Right cardiac atrium (tissue), 5 donors: ENCODE measurements around the gene CTNNA3. TPM values are rescaled to one million over a fixed set of nuclear protein-coding genes. Genes with fewer than 3 reads are reported as not detected.

ENCODE experiments used
- ATAC-seq, 2 donors: fragments of 200-7000 bp; cut with Tn5 transposase; one replicate each; pipeline versions ENCODE4 v1.8.0 to v1.9.1; 2020; ENCODE audit warnings: moderate library complexity in 2 of 2, mild to moderate bottlenecking in 1 of 2
- DNase-seq, 3 donors: peaks; one replicate each; pipeline ENCODE4 v3.0.0-alpha.2; 2020
- H3K27ac ChIP-seq: one replicate; pipeline ENCODE4 v1.5.1; 2013; ENCODE audit warnings: mild to moderate bottlenecking, low read length, control low read depth, moderate library complexity
- H3K27me3 ChIP-seq: one replicate; pipeline ENCODE4 v1.6.1; 2013; ENCODE audit not compliant: control insufficient read depth, insufficient read depth
- H3K4me1 ChIP-seq: one replicate; pipeline ENCODE4 v1.6.1; 2013; ENCODE audit warnings: low read length; ENCODE audit not compliant: control insufficient read depth, insufficient read depth
- H3K4me3 ChIP-seq: one replicate; pipeline ENCODE4 v1.5.1; 2013; ENCODE audit warnings: low read length, control low read depth
- H3K9me3 ChIP-seq: one replicate; pipeline ENCODE4 v1.6.1; 2013; ENCODE audit warnings: low read length; ENCODE audit not compliant: control insufficient read depth
- WGBS: extraction: QIAGEN DNeasy Blood & Tissue Kit; methylation state at CpG from one replicate; pipeline ENCODE4 v1.1.7; 2013; 5-methylcytosine and 5-hydroxymethylcytosine counted together
- intact Hi-C, 4 donors: fragments of 100-400 bp; cut with DNase I; formaldehyde crosslinking; loops; one replicate each; pipeline versions ENCODE4 v1.11.0 to v1.14.0; 2022 to 2023
- polyA plus RNA-seq: library from polyadenylated mRNA; stranded (reverse); fragments of 200-250 nt; gene quantifications from one replicate; pipeline ENCODE4 v1.2.3, GENCODE V29; 2013
- total RNA-seq, 4 donors: library from RNA; stranded (reverse); fragmentation: NEBNext Ultra II Directional; extraction: Animal tissue kit (Norgen Biotek cat#: 25700); gene quantifications; one replicate each; pipeline ENCODE4 v1.2.1, GENCODE V29; 2021
- donor health status: healthy with polysubstance abuse.
- donor health status: DM: no; HTN: yes; CAD: no.
- donor health status: DM: no; HTN: no; CAD: no.
- donor health status: DM: no; HTN: yes; CAD: no; lungs with severe emphysema.
- donor health status: DM: yes; HTN: yes; CAD: no.

CTNNA3 gene
- total and polyA plus RNA-seq, 5 donors: 4.5 to 81.7 (median 67.7) TPM

DNA sequence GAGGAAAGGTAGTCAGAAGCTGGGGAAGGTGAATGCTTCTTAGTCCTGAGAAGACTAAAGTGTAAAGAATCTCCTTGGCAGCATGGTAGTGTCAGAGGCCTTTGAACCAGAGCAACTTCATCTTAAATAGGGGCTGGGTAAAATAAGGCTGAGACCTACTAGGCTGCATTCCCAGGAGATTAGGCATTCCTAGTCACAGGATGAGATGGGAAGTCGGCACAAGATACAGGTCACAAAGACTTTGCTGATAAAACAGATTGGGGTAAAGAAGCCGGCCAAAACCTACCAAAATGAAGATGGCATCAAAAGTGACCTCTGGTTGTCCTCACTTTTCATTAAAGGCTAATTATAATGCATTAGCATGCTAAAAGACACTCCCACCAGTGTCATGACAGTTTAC is 418.6 kb downstream of the CTNNA3 start:
- no peaks in the 10 kb centered on the region for H3K4me1 ChIP-seq
- H3K4me3 ChIP-seq: no peak overlapping the region
- H3K27ac ChIP-seq: no peak overlapping the region
- ATAC-seq (no peak), DNase-seq (no peak)
- no peaks in the 10 kb centered on the region for H3K27me3 ChIP-seq
- WGBS: 67% methylated on average over 2 of the region's 2 CpGs
- intact Hi-C loops: no loop called here
- no peaks in the 10 kb centered on the region for H3K9me3 ChIP-seq

DNA sequence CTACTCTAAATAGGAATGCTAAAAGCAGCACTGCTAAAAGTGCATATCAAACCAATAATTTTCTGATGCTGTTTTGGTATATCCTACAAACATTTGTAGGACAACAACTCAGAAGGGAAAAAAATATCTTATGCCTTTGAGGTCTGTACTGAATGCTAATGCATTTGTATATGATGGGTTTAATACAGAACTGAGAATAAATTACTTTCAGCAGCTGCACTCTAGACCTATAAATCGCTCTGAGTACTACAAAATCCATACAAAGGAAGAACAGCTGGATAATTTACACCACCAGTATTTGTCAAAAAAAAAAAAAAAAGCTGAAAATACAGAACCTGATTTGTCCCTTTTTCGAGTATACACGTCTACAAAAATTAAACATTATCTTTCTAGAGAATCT is 426.2 kb downstream of the CTNNA3 start:
- 75% methylated on average over 3 of the region's 3 CpGs for WGBS
- no peak overlapping the region for H3K27ac ChIP-seq
- H3K9me3 ChIP-seq: no peaks in the 10 kb centered on the region
- DNase-seq (no peak), ATAC-seq (no peak)
- H3K27me3 ChIP-seq: no peaks in the 10 kb centered on the region
- intact Hi-C loops: no loop called here
- H3K4me1 ChIP-seq: no peaks in the 10 kb centered on the region
- H3K4me3 ChIP-seq: no peak overlapping the region

DNA sequence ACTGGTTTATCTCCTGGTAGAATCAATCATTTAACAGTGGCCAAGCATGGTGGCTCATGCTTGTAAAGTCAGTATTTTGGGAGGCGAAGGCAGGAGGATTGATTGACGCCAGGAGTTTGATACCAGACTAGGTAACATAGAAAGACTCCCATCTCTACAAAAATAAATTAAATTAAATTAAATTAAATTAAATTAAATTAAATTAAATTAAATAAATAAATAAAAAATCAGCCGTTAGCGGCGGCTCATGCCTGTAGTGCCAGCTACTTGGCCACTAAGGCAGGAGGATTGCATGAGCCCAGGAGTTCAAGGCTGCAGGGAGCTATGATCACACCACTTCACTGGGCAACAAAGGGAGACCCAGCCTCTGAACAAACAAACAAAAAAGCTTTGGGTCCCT is 427.8 kb downstream of the CTNNA3 start:
- H3K9me3 ChIP-seq: no peaks in the 10 kb centered on the region
- intact Hi-C loops: no loop called here
- no peak overlapping the region for H3K4me3 ChIP-seq
- DNase-seq (no peak), ATAC-seq (no peak)
- no peak overlapping the region for H3K27ac ChIP-seq
- H3K4me1 ChIP-seq: no peaks in the 10 kb centered on the region
- no peaks in the 10 kb centered on the region for H3K27me3 ChIP-seq
- 95% methylated on average over 5 of the region's 5 CpGs for WGBS

DNA sequence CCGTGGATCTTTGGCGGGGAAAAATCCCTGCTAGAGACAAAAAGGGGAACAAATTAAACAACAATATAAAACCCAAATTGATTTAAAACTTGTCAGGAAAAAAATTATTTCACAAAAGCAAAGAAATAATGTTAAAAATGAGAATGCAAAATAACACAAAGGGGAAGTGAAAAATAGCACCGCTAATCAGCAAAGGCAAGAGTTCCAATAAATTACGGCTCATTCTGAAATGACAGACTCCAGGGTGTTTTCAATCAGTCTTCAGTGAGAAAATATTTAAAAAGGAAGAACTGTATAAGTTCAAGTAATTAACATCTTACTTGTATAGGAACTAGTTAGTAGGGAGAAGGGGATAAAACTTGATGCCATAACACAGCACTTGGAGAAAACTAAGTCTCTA is 433.3 kb downstream of the CTNNA3 start:
- Histone ChIP-seq H3K4me3 (peak overlapping the region; percentile 28), H3K9me3 (no peaks in the 10 kb centered on the region), H3K4me1 (no peaks in the 10 kb centered on the region), H3K27ac (no peak overlapping the region), H3K27me3 (no peaks in the 10 kb centered on the region)
- DNase-seq (no peak), ATAC-seq (no peak)
- WGBS: 56% methylated on average over 4 of the region's 4 CpGs
- intact Hi-C loops: no loop called here

DNA sequence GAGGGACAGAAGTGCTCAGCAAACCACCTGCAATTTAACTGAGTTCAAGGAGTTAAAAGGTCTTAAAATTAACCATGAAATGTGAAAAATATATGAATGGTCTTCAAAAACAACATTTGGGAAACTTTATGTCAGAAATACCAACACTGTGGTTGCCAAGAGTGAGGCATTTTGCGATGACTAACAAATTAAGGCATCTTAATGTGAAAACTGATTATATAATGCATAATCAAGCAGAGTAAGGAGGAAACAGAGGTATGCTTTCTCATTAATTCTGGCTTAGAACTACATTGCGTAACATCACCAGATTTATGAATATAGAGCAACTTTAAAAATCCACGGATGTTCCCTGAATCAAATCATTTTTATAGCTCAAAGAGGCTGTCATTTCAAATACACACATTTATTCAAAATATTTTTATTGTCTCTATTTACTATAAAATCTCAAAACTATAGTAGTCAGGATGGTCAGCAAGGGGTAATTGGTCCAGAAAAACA is 434.6 kb downstream of the CTNNA3 start:
- H3K4me3 ChIP-seq: no peak overlapping the region
- H3K27me3 ChIP-seq: no peaks in the 10 kb centered on the region
- WGBS: 89% methylated on average over 3 of the region's 3 CpGs
- intact Hi-C loops: no loop called here
- no peaks in the 10 kb centered on the region for H3K9me3 ChIP-seq
- DNase-seq: no peak
- no peak overlapping the region for H3K27ac ChIP-seq
- H3K4me1 ChIP-seq: no peaks in the 10 kb centered on the region
- ATAC-seq: no peak

DNA sequence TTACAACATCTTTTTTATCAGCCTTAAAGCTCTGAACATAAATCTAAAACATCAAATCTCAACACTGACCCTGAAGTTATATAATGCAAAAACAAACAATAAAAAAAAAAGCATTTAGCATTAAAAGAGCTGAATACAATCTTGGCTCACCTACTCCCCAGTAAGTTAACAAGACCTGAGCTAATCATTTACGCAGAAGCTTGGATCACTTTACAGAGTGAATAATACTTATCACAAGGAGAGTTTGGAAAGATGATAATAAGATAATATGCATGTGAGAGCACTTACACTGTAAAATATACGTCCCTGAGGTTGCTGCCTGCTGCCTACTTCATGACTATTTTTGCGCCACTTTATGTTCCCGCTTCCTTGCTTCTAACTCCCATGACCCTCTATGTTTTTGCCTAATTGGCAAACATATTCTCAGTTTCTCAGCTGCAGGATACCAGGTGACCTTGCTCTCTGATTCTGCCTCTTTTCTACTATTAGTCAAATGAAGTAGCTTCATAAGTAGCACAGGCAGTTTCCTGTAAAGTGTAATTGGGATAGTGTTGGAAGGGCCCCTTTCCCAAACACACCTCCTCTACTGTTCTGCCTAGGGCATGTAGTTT is 436.6 kb downstream of the CTNNA3 start:
- 91% methylated on average over 4 of the region's 4 CpGs for WGBS
- intact Hi-C loops: no loop called here
- Histone ChIP-seq H3K4me3 (no peak overlapping the region), H3K27me3 (no peaks in the 10 kb centered on the region), H3K27ac (no peak overlapping the region), H3K4me1 (no peaks in the 10 kb centered on the region), H3K9me3 (no peaks in the 10 kb centered on the region)
- no peak for ATAC-seq
- DNase-seq: no peak

DNA sequence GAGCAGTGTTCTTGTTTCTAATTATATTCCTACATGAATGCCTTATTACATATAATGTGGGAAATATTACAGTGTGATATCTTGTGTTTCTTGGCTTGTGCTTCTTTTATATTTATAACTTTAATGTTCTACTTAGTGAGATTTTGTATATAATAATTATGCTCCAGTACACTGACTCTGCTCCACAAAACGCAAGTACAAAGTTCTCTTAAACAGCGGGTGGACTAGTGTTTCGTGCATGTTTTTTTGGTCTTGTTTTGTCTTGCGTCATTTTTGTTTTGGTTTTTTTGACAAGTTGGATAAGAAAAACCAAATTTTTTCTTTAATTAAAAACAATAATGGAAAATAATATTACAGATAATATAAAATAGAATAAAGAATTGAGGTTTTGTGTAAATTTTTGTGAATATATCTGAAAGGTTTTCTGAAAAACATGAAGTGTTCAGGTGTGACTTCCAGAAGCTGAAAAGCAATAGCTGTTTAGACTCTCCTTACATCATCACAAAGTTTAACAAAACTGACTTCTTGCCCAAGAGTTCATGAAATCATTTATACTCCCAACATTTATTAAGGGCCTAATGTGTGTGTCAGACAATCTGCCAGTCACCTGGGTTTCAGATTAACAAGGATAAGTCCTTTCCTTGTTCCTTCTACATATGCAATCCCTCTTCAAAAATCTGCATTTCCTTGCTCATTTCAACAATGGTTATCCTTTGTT is 438.4 kb downstream of the CTNNA3 start:
- no peaks in the 10 kb centered on the region for H3K4me1 ChIP-seq
- no peak for DNase-seq
- no peak overlapping the region for H3K27ac ChIP-seq
- H3K4me3 ChIP-seq: no peak overlapping the region
- no peak for ATAC-seq
- intact Hi-C loops: no loop called here
- 63% methylated on average over 4 of the region's 4 CpGs for WGBS
- no peaks in the 10 kb centered on the region for H3K9me3 ChIP-seq
- H3K27me3 ChIP-seq: no peaks in the 10 kb centered on the region

DNA sequence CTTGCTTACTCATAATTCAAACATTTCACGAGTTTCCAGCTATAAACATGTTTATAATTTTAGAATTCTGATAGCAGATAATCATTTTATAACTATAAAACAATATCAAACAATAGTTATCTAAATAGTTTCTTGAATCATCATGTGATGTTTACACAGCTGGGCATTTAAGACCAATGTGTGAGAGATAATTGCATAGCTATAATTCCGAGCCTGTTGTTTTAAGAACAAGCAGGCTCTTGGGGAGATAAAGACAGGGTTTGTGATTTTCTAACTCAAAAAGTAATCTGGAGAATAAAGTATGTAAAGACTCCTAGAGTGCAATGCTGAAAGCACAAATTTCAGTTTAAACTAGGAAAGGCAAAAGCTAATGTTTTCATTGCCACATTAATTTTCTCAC is 439.0 kb downstream of the CTNNA3 start:
- H3K27ac ChIP-seq: no peak overlapping the region
- ATAC-seq: no peak
- intact Hi-C loops: no loop called here
- H3K4me1 ChIP-seq: no peaks in the 10 kb centered on the region
- H3K4me3 ChIP-seq: no peak overlapping the region
- WGBS: 29% methylated on average over 2 of the region's 2 CpGs
- H3K27me3 ChIP-seq: no peaks in the 10 kb centered on the region
- H3K9me3 ChIP-seq: no peaks in the 10 kb centered on the region
- no peak for DNase-seq

DNA sequence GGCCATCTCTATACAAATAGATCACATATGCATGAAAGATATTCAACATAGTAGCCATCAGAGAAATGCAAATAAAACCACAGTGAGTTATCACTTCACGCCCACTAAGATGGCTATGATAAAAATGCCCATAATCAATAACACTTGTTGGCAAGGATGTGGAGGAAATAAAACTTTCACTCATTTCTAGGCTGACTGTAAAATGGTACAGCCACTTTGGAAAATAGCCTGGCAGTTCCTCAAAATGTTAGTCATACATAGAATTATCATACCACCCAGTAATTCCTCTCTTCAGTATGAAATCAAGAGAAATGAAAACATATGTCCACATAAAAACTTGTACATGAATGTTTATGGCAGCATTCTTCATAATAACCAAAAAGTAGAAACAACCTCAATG is 445.3 kb downstream of the CTNNA3 start:
- 94% methylated on average over 1 of the region's 1 CpG for WGBS
- Histone ChIP-seq H3K4me1 (no peaks in the 10 kb centered on the region), H3K27me3 (no peaks in the 10 kb centered on the region), H3K9me3 (no peaks in the 10 kb centered on the region), H3K27ac (no peak overlapping the region), H3K4me3 (no peak overlapping the region)
- DNase-seq (no peak), ATAC-seq (no peak)
- intact Hi-C loops: no loop called here

DNA sequence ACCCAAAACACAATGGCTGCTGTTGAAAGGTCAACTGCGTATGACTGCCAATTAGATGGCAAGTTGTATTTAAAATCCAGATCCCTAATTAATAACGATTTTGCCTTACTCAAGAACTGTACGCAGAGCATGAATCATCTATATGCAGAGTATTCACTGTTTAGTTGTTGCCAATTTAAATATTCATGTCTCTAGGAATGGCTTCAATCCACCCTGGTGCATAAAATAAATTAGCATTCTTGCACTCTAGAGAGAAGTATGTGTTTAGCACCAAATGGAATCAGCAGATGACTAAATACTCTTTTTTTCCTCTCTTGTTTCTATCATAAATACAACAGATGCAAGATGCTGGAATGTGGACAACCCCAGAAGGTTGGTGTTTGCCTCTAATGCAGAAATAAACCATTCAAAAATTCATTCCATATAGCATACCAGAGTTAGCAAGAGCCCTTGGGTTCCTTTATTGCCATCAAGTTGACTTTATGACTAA is 449.9 kb downstream of the CTNNA3 start:
- Histone ChIP-seq H3K9me3 (no peaks in the 10 kb centered on the region), H3K4me1 (no peaks in the 10 kb centered on the region), H3K4me3 (no peak overlapping the region), H3K27me3 (no peaks in the 10 kb centered on the region), H3K27ac (no peak overlapping the region)
- ATAC-seq (no peak), DNase-seq (no peak)
- 86% methylated on average over 3 of the region's 3 CpGs for WGBS
- intact Hi-C loops: no loop called here

DNA sequence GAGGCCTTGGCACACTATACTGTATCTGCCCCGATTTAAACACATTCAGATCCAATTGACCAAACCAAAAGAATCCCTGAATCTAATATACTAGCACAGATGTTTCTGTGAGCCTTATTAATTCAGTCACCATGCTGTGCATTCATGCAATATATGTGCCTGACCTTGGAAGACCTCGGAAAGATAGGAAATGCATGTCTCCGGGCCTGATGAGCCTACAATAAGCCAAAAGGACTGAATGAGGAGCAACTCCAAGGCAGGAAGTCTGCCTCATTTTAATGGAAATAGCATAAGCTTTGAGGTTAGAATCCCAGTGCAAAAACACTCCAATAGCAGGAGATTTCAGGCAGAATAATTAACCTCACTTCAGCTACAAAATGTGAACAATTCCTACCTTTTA is 453.5 kb downstream of the CTNNA3 start:
- Histone ChIP-seq H3K27ac (no peak overlapping the region), H3K4me1 (no peaks in the 10 kb centered on the region), H3K4me3 (no peak overlapping the region), H3K9me3 (no peaks in the 10 kb centered on the region), H3K27me3 (no peaks in the 10 kb centered on the region)
- WGBS: 44% methylated on average over 3 of the region's 3 CpGs
- no peak for DNase-seq
- no peak for ATAC-seq
- intact Hi-C loops: no loop called here
